GM19438 (cell line): ENCODE data around the gene MYADM.
A peak's percentile ranks its signal among the peaks of the same experiment; 100 is the strongest.
"Not testable (repeated sequence)": the region's sequence is repeated elsewhere in the genome, so short reads cannot be mapped to it uniquely, and the experiment has no call there.

Source experiments
- ATAC-seq: cut with Tn5 transposase; IDR thresholded peaks from one replicate; pipeline ENCODE4 v1.9.1; 2021; ENCODE audit warnings: low read depth; ENCODE audit not compliant: unreplicated experiment

Gene MYADM

GRCh38 chr19:53867225-53868090 lies at the start of gene MYADM:
TSS of gene MYADM (plus strand) at chr19:53867883. CDS start at chr19:53873530, 5,647 bp downstream.
- peak; percentile 66 for ATAC-seq

- no peak for ATAC-seq
These were observed 48.9 kb upstream of the MYADM start for GRCh38 chr19:53818756-53819155.

- no peak for ATAC-seq
These were observed 47.8 kb upstream of the MYADM start for GRCh38 chr19:53819861-53820260.

GRCh38 chr19:53823380-53824120 lies 44.1 kb upstream of the MYADM start:
- ATAC-seq, result no peak

- no peak for ATAC-seq
These were observed 43.5 kb upstream of the MYADM start, which contains the start of gene NLRP12 for GRCh38 chr19:53824134-53824611. TSS of gene NLRP12 (minus strand) at chr19:53824314. CDS start at chr19:53824174, 140 bp downstream.

- ATAC-seq, result no peak
These were observed 40.8 kb upstream of the MYADM start for GRCh38 chr19:53826876-53827275.

- no peak for ATAC-seq
These were observed 39.2 kb upstream of the MYADM start for GRCh38 chr19:53828531-53828930.

GRCh38 chr19:53832861-53833260 lies 34.8 kb upstream of the MYADM start:
- not testable (repeated sequence) for ATAC-seq

- ATAC-seq, result not testable (repeated sequence)
These were observed 29.2 kb upstream of the MYADM start for GRCh38 chr19:53838446-53838845.

- ATAC-seq, result not testable (repeated sequence)
These were observed 27.4 kb upstream of the MYADM start for GRCh38 chr19:53840241-53840640.

GRCh38 chr19:53840914-53841313 lies 26.8 kb upstream of the MYADM start:
- not testable (repeated sequence) for ATAC-seq

GRCh38 chr19:53844849-53845246 lies 22.8 kb upstream of the MYADM start:
- no peak for ATAC-seq

- ATAC-seq, result no peak
These were observed 20.1 kb upstream of the MYADM start for GRCh38 chr19:53847555-53847954.

GRCh38 chr19:53849237-53849676 lies 18.4 kb upstream of the MYADM start:
- no peak for ATAC-seq

GRCh38 chr19:53853707-53854106 lies 14.0 kb upstream of the MYADM start:
- ATAC-seq, result no peak

- no peak for ATAC-seq
These were observed 3.3 kb upstream of the MYADM start for GRCh38 chr19:53864308-53864836.

GRCh38 chr19:53865523-53865917 lies 2.2 kb upstream of the MYADM start:
- ATAC-seq, result no peak

GRCh38 chr19:53865918-53866864 lies 1.5 kb upstream of the MYADM start:
- ATAC-seq, result no peak

GRCh38 chr19:53866865-53867224 lies 838 bp upstream of the MYADM start:
- no peak for ATAC-seq
